RWPE1 (cell line): Measurements from ENCODE around the gene UBXN10.
A peak's percentile ranks its signal among the peaks of the same experiment; 100 is the strongest.

Source experiments
- CTCF ChIA-PET: fragments of 350-600 bp; sonication (Branson Sonifier 250); formaldehyde crosslinking; extraction: SDS; loops from one replicate; lab custom pipeline; 2021; lab: Yijun Ruan, JAX
- POLR2A ChIA-PET: fragments of 400-600 bp; formaldehyde crosslinking; extraction: SDS; loops from one replicate; lab custom pipeline; 2020; ENCODE audit warnings: antibody characterized with exemption; ENCODE audit not compliant: low non-redundant PET; lab: Yijun Ruan, JAX
- DNase-seq: peaks from one replicate; pipeline ENCODE4 v3.0.0; 2012; ENCODE audit warnings: low spot score
- H3K27ac ChIP-seq: fragments of 450-650 bp; 2 replicates; pipeline ENCODE4 v1.5.1; 2017
- CTCF ChIP-seq: fragments of 450-650 bp; conservative IDR thresholded peaks from 2 replicates; pipeline ENCODE4 v1.5.1; 2017; ENCODE audit warnings: low read depth, mild to moderate bottlenecking

UBXN10 gene

DNA sequence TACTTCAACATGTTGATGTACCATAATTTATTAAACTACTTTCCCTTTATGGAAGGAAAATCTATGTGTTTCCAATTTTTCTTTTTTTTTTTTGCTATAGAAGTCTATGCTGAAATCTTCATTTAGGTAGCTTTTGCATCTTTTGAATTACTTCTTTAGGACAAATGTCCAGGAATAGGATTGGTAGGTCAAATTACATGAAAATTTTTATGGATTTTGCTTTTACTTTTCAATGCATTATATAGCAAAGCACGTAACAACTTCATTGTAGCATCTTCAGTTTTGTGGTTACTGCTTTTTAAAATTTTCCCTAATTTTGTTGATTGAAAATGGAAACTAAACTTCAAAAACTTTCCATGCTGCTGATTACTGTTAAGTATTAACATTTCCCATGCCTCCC lies 12.4 kb downstream of the UBXN10 start:
- TF ChIP-seq CTCF: no peak
- POLR2A ChIA-PET: no interaction called here
- DNase-seq: no peak
- H3K27ac ChIP-seq: no peak overlapping the region
- CTCF ChIA-PET: interaction anchor here (0.8 kb wide), 1 partner anchor 158 kb away, joined by 3 read pairs; no protein-coding TSS in a partner anchor

DNA sequence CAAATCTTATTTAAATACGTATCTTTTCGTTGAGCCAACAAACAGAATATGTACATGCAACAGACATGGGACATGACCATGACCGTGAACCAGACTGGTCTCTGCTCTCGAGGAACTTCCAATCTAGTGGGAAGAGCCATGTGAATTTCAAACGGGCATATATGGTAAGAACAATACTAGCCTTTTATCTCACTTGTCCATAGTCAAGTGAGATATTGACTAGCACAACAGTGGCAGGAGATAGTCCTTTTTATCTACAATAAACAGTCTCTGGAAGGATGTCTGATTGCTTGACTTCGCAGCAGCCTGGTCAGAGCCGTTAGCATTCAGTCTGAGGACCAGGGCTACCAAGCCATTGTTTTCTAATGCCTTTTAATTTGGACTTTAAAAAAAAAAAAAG lies 13.0 kb downstream of the UBXN10 start:
- no peak for DNase-seq
- TF ChIP-seq CTCF: no peak
- no peak overlapping the region for H3K27ac ChIP-seq
- CTCF ChIA-PET: no interaction called here
- POLR2A ChIA-PET: no interaction called here

- no peak overlapping the region for H3K27ac ChIP-seq
- TF ChIP-seq CTCF: no peak
- ChIA-PET POLR2A (no interaction called here), CTCF (no interaction called here)
- peak; percentile 39 for DNase-seq
Observed at GRCh38 chr1:20199403-20199802, 13.5 kb downstream of the UBXN10 start.

DNA sequence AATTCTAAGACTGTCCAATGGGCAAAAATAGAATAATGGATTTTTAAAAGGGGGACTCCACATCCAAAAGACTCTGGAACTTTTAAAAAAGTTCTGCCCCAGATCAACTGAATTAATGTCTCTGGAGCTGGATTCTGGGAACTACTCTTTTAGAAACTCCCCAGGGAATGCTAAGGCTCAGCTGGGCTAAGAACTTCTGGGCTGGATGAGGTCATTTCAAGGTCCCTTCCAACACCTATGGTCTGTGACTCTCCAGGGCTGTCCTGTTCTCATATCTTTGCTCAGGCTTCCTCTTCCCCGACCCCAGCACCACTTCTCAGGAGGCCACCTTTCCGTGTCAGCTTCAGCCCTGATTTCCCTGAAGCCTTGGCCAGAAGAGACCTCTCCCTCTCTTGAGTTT lies 13.9 kb downstream of the UBXN10 start:
- CTCF ChIA-PET: interaction anchor here (0.5 kb wide), 1 partner anchor 27 kb away, joined by 3 read pairs; no protein-coding TSS in a partner anchor
- no peak for TF ChIP-seq CTCF
- H3K27ac ChIP-seq: no peak overlapping the region
- POLR2A ChIA-PET: no interaction called here
- no peak for DNase-seq

DNA sequence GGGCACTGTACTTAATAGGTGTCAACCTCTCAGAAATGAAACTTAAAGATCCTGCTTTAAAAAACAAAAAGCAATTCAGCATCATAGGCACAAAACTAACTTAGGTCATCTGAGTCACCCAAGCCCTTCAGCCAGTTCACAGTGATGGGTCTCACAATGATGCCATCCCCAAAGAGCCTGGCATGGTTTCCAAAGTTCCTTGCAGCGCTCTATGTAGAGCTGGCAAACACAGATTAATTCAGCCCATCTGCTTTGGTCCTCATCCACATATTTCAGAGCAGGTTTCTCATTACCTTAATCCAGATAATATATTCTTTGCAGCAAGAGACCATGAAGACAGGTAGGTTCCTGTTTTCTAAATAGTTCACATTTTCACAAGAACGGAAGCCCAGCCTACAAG lies 15.1 kb downstream of the UBXN10 start:
- no peak for DNase-seq
- TF ChIP-seq CTCF: no peak
- CTCF ChIA-PET: no interaction called here
- H3K27ac ChIP-seq: no peak overlapping the region
- POLR2A ChIA-PET: no interaction called here

DNA sequence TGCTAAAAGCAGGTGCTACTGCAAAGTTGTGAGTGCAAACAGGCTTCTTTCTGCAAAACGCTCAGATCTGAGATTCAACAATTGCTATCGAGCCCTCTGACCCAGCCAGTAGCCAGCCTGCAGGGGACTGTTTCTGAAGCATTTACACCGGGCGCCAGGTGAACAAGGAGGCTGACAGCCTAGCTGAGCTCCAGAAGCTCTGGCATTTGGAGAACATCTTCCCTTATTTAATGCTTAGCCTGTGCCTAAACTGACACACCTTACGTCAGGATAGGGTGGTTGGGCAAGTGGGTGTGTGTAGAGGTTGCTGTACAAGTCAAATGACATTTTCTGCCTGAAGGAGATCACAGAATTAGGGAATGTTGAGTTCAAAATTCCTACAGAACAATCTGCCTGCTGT lies 16.3 kb downstream of the UBXN10 start:
- TF ChIP-seq CTCF: no peak
- DNase-seq: no peak
- CTCF ChIA-PET: no interaction called here
- H3K27ac ChIP-seq: no peak overlapping the region
- POLR2A ChIA-PET: no interaction called here
